Left renal cortex interstitium (tissue), 4 donors: ENCODE results near the gene RAB5IF. TPM values are rescaled to one million over a fixed set of nuclear protein-coding genes. Genes with fewer than 3 reads are reported as not detected.
"Not testable (repeated sequence)": the region's sequence is repeated elsewhere in the genome, so short reads cannot be mapped to it uniquely, and the experiment has no call there.

Experiments
- DNase-seq, 4 donors: peaks; one replicate each; pipeline ENCODE4 v3.0.0-alpha.2; 2013; ENCODE audit warnings: low read depth in 4 of 4, low spot score in 2 of 4, missing footprints in 1 of 4
- polyA plus RNA-seq, 4 donors: library from polyadenylated mRNA; unstranded; fragments of 120-200 nt; gene quantifications; one replicate each; pipeline ENCODE4 v1.2.1, GENCODE V29; 2013; ENCODE audit not compliant: insufficient read length in 4 of 4

Gene RAB5IF
- polyA plus RNA-seq: 10 to 100 TPM; 56.5 to 77.5 (median 71.0) TPM

GRCh38 chr20:36605399-36606157 is at the start of gene RAB5IF:
Gene RAB5IF, plus strand, starts transcription at chr20:36605779. Its CDS starts 173 bp downstream, at chr20:36605952.
- peak; percentile 96 to 100 (median 98) for DNase-seq

GRCh38 chr20:36562724-36563123 is 42.9 kb upstream of the RAB5IF start:
- DNase-seq: no peak

GRCh38 chr20:36563374-36563773 is 42.2 kb upstream of the RAB5IF start:
- DNase-seq: no peak

DNA sequence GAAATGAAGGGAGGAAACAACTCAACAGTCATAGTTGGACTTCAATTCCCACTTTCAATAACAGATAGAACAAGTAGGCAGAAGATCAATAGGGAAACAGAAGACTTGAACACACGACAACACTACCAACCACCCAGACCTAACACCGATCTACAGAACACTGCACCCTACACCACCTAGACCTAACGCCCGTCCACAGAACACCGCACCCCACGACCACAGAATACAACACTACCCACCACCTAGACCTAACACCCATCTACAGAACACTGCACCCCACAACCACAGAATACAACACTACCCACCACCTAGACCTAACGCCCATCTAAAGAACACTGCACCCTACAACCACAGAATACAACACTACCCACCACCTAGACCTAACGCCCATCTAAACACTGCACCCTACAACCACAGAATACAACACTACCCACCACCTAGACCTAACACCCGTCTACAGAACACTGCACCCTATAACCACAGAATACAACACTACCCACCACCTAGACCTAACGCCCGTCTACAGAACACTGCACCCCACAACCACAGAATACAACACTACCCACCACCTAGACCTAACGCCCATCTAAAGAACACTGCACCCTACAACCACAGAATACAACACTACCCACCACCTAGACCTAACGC is 41.4 kb upstream of the RAB5IF start:
- DNase-seq: not testable (repeated sequence)

GRCh38 chr20:36564726-36565121 is 40.9 kb upstream of the RAB5IF start:
- not testable (repeated sequence) for DNase-seq

- no peak for DNase-seq
Measured at GRCh38 chr20:36565520-36565919, 40.1 kb upstream of the RAB5IF start.

DNA sequence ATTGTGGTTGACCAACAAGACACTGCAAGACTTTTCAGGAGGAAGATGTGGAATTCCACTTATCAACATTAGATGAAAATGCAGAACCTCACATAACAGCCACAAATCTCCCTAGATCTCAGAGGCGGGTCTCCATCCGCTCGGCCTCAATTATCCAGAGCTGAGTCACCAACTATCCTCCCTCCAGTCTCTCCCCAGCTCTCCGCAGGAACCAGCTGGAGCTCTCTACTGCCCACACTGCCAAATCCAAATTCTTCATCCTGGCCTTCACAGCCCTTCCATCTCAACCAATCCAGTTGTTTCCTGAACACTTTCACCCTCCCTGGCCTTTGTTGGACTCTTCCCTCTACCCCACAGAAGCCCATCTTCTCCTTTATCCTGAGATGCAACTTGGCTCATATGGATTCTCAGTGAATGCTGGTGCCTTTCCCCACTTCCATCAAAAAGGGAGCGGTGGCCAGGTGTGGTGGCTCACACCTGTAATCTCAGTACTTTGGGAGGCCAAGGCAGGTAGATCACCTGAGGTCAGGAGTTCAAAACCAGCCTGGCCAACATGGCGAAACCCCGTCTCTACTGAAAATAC is 35.6 kb upstream of the RAB5IF start:
- no peak for DNase-seq

- DNase-seq: peak; percentile 39 to 60 (median 42)
Measured at GRCh38 chr20:36571564-36572504, 33.7 kb upstream of the RAB5IF start.

- peak in 1 of 4 donors; percentile 27 for DNase-seq
Measured at GRCh38 chr20:36572701-36573102, 32.9 kb upstream of the RAB5IF start.

- DNase-seq: peak; percentile 56 to 91 (median 84)
Measured at GRCh38 chr20:36573103-36573797, 32.3 kb upstream of the RAB5IF start, which contains the start of gene TGIF2. Gene TGIF2, plus strand, starts transcription at chr20:36573597. Its CDS starts 5,178 bp downstream, at chr20:36578775.

- peak in 2 of 4 donors; percentile 21 to 23 for DNase-seq
Measured at GRCh38 chr20:36573798-36574365, 31.7 kb upstream of the RAB5IF start.

DNA sequence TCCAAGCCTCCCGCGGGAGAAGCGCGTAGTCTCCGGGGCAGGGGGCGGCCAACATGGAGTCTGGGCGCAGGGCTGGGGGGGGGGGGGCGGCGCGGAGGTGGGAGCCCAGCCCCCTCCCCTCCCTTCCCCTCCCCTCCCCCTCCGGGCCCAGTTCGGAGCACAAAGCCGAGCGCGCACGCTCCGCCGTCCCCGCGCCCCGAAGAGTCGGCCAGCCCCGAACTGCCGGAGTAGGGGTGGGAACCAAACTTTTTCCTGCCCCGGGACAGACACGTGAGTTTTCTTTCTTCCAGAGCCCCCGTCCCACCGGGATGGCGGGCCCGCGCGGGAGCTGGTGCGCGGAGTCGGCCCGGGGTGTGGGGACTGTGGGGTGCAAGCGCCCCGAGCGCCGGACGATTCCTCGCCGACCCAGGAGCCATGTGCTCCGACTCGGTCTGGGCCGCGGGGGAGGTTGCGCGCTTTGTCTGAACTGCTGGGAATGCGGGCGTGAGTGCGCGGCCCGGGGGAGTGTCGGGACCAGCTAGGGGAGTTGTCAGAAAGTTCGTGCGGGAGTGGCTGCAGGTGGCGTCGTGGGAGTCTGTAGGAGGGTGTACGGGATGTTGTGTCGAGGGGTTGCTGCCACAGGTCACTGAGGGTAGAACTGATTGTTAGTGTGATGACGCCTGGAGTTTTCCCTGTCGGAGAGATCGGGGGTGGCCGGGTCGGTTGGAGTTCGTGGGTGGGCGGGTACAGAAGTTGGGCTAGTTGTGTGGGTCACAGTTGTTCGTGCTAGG is 31.0 kb upstream of the RAB5IF start:
- peak; percentile 54 to 61 (median 57) for DNase-seq

GRCh38 chr20:36576081-36576445 is 29.5 kb upstream of the RAB5IF start:
- no peak for DNase-seq

- no peak for DNase-seq
Measured at GRCh38 chr20:36578356-36579041, 27.1 kb upstream of the RAB5IF start.

- DNase-seq: no peak
Measured at GRCh38 chr20:36579996-36580545, 25.5 kb upstream of the RAB5IF start.

GRCh38 chr20:36582322-36582721 is 23.3 kb upstream of the RAB5IF start:
- DNase-seq: no peak

GRCh38 chr20:36582821-36583220 is 22.8 kb upstream of the RAB5IF start:
- DNase-seq: no peak

- DNase-seq: no peak
Measured at GRCh38 chr20:36584018-36584481, 21.5 kb upstream of the RAB5IF start.
